ENCODE measurements around the gene OTUD5.

The OTUD5 gene

GRCh38 chrX:48956728-48957414, 536 bp downstream of the OTUD5 start:
- ChIA-PET POLR2A (interaction anchor here (1.4 kb wide), 1 partner anchor 46 kb away, joined by 3 read pairs; the partner anchor contains the start of gene GRIPAP1), CTCF (interaction anchor here (1.2 to 1.3 kb wide), 3 partner anchors 11 to 18 kb away, joined by 3 to 9 read pairs (median 4); no protein-coding TSS in a partner anchor)
- TF ChIP-seq CTCF (IDR thresholded peaks at IDR 0.05; ENCODE audit: control extremely low read depth, extremely low read depth, low read depth, missing control alignments) = no peak
- DNase-seq (ENCODE audit: extremely low spot score) = no peak

GRCh38 chrX:48948589-48948988, 8.8 kb downstream of the OTUD5 start:
- no peak for DNase-seq (ENCODE audit: extremely low spot score)
- CTCF ChIA-PET = interaction anchor here (0.8 to 1.5 kb wide), 5 partner anchors 9 to 57 kb away, joined by 3 to 4 read pairs (median 3); partner anchors contain the start of gene SLC35A2
- no peak for TF ChIP-seq CTCF (IDR thresholded peaks at IDR 0.05; ENCODE audit: control extremely low read depth, extremely low read depth, low read depth, missing control alignments)
- POLR2A ChIA-PET = no interaction called here

DNA sequence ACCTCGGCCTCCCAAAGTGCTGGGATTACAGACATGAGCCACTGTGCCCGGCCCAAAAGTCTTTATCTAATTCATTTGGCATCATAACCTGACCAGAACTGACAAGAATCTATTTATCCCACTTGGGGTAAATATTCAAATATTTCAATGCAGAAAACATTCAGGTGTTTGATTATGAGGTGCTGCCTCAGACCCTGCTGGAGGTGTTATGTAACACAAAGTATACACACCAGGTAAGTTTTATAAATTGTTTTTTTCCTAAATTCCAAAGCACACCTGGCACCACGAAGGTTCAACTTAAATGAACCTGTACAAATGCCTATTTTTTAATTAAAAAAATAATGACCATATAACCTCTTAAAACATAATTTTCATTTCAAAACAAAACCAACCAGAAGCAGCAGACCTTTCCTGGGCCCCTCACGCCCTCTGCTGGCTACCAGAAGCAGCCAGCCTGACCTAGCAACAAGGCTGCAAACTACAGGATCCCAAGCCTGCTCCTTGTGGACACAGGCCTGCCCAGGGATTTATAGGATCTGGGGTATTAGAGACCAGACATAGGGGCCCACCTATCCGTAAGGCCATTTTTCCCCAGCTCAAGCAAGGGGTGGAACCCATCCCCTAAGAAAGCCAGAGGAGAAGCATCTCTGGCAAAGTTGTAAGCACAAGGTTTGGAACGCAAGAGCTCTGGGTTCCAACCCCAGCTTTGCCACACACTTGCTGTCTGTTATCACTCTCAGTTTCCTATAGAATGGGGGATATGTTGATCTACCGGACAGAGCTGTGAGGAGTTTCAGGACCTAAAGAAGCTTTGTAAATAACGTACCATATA, 11.7 kb downstream of the OTUD5 start:
- ChIA-PET POLR2A (interaction anchor here (0.8 kb wide), 1 partner anchor 33 kb away, joined by 3 read pairs; no protein-coding TSS in a partner anchor), CTCF (interaction anchor here (0.7 to 2.2 kb wide), 13 partner anchors 8 to 298 kb away, joined by 3 to 18 read pairs (median 6); partner anchors contain the start of genes PQBP1, SLC35A2 and TIMM17B)
- peak; percentile 80 for TF ChIP-seq CTCF (IDR thresholded peaks at IDR 0.05; ENCODE audit: control extremely low read depth, extremely low read depth, low read depth, missing control alignments)
- peak; percentile 62 for DNase-seq (ENCODE audit: extremely low spot score)

- no peak for DNase-seq (ENCODE audit: extremely low spot score)
- no peak for TF ChIP-seq CTCF (IDR thresholded peaks at IDR 0.05; ENCODE audit: control extremely low read depth, extremely low read depth, low read depth, missing control alignments)
- ChIA-PET CTCF (interaction anchor here (1.3 to 4.4 kb wide), 2 partner anchors 9 to 12 kb away, joined by 5 to 19 read pairs; no protein-coding TSS in a partner anchor), POLR2A (interaction anchor here (1.4 kb wide), 1 partner anchor 13 kb away, joined by 3 read pairs; no protein-coding TSS in a partner anchor)
These were observed 14.5 kb downstream of the OTUD5 start for GRCh38 chrX:48942895-48943294.

GRCh38 chrX:48940404-48940955, 16.9 kb downstream of the OTUD5 start:
- CTCF ChIA-PET = interaction anchor here (1.2 to 4.4 kb wide), 4 partner anchors 11 to 49 kb away, joined by 3 to 19 read pairs (median 4); no protein-coding TSS in a partner anchor
- POLR2A ChIA-PET = interaction anchor here (0.9 to 4.0 kb wide), 8 partner anchors 13 to 37 kb away, joined by 3 to 33 read pairs (median 4); partner anchors contain the start of gene SLC35A2

More at GRCh38 chrX:48940404-48940955, 16.9 kb downstream of the OTUD5 start:
- TF ChIP-seq CTCF (IDR thresholded peaks at IDR 0.05; ENCODE audit: control extremely low read depth, extremely low read depth, low read depth, missing control alignments) = no peak
- no peak for DNase-seq (ENCODE audit: extremely low spot score)
